ENCODE measurements around the gene ART5. TPM values are rescaled to one million over a fixed set of nuclear protein-coding genes. Genes with fewer than 3 reads are reported as not detected.

Gene ART5
- polyA plus RNA-seq, 3 donors: not detected

DNA sequence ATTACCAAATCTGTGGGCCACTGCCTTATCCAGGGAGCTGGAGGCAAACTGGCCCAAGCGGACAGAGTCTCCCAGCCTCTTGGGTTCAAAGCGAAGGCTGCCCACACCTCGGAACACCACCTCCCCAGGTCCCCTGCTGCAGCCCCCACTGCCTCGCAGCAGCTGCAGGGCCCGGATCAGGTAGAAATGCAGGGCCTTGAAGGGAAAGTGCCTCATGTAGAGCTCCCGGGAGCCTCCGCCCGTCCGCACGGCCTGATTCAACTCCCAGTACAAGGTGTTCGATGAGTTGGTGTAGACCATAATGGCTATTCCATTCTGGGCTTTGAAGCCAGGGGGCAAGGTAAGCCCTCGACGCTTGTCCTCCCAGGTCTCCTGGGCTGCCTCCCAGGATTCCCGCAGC, 2.0 kb downstream of the ART5 start:
- no peaks in the 10 kb centered on the region for H3K79me2 ChIP-seq (ENCODE audit: insufficient read depth, low read length)
- intact Hi-C loops (cut with micrococcal nuclease): no loop called here
- no peaks in the 10 kb centered on the region for H3K36me3 ChIP-seq (replicated peaks in 1 of 2; ENCODE audit: control insufficient read depth in 1 of 2, insufficient read depth in 2 of 2, low read length in 2 of 2)
- H3K4me1 ChIP-seq (ENCODE audit: control insufficient read depth in 1 of 2, insufficient read depth in 2 of 2, low read length in 2 of 2): peaks cover 10 to 23% of the 10 kb centered on the region in 2 donors
- H2AFZ ChIP-seq (ENCODE audit: insufficient read depth, low read depth, low read length, poor library complexity, severe bottlenecking): no peak overlapping the region
- no peak overlapping the region for H3K4me3 Mint-ChIP-seq
- H4K20me1 ChIP-seq (ENCODE audit: insufficient read depth, low read length): no peaks in the 10 kb centered on the region
- no peak overlapping the region for H3K4me2 ChIP-seq (replicated peaks; ENCODE audit: extremely low read depth, low read length, poor library complexity, severe bottlenecking)
- peaks cover 6 to 8% of the 10 kb centered on the region in 2 donors for H3K9me3 ChIP-seq (replicated peaks in 1 of 2; ENCODE audit: control insufficient read depth in 1 of 2, insufficient read depth in 1 of 2, low read length in 2 of 2)
- H3K27me3 ChIP-seq (ENCODE audit: control insufficient read depth in 2 of 2, insufficient read depth in 2 of 2, low read length in 2 of 2): peaks cover 10 to 28% of the 10 kb centered on the region in 2 donors
- WGBS (ENCODE audit: insufficient coverage): 93% methylated on average over 5 of the region's 14 CpGs
- H3K9me3 Mint-ChIP-seq: peaks cover 0 to 16% (median 9%) of the 10 kb centered on the region in 7 donors
- DNase-seq: no peak
- no peak overlapping the region for H3K27ac Mint-ChIP-seq
- no peak overlapping the region for H3K4me3 ChIP-seq (replicated peaks in 1 of 3; ENCODE audit: low read depth in 2 of 3, low read length in 3 of 3)
- peaks cover 5 to 16% of the 10 kb centered on the region in 2 donors for H3K36me3 Mint-ChIP-seq
- TF ChIP-seq CTCF (IDR thresholded peaks at IDR 0.05): no peak
- no peak overlapping the region for H3K9ac ChIP-seq (ENCODE audit: insufficient read depth, low read length, poor library complexity, severe bottlenecking)
- H3K27me3 Mint-ChIP-seq (ENCODE audit: low read depth in 3 of 3): peaks cover 19 to 35% (median 22%) of the 10 kb centered on the region in 3 donors
- H3K27ac ChIP-seq (ENCODE audit: low read depth in 1 of 2, low read length in 2 of 2): no peak overlapping the region
- peaks cover 27% of the 10 kb centered on the region for H3K4me1 Mint-ChIP-seq

- intact Hi-C loops (cut with micrococcal nuclease): no loop called here
- H3K9me3 ChIP-seq (replicated peaks in 1 of 2; ENCODE audit: control insufficient read depth in 1 of 2, insufficient read depth in 1 of 2, low read length in 2 of 2): no peaks in the 10 kb centered on the region
- Mint-ChIP-seq H3K9me3 (peaks cover 0 to 6% (median 0%) of the 10 kb centered on the region in 7 donors), H3K4me3 (no peak overlapping the region), H3K27me3 (ENCODE audit: low read depth in 3 of 3) (peaks cover 14 to 25% (median 16%) of the 10 kb centered on the region in 3 donors), H3K27ac (peak overlapping the region in 1 of 7 donors; percentile 52), H3K4me1 (peaks cover 31% of the 10 kb centered on the region), H3K36me3 (peaks cover 5 to 24% of the 10 kb centered on the region in 2 donors)
- H3K27ac ChIP-seq (ENCODE audit: low read depth in 1 of 2, low read length in 2 of 2): no peak overlapping the region
- TF ChIP-seq CTCF (IDR thresholded peaks at IDR 0.05): no peak
- whole genome bisulfite sequencing (ENCODE audit: insufficient coverage): 100% methylated on average over 2 of the region's 5 CpGs
- H3K4me1 ChIP-seq (ENCODE audit: control insufficient read depth in 1 of 2, insufficient read depth in 2 of 2, low read length in 2 of 2): peaks cover 10 to 23% of the 10 kb centered on the region in 2 donors
- H3K4me2 ChIP-seq (replicated peaks; ENCODE audit: extremely low read depth, low read length, poor library complexity, severe bottlenecking): no peak overlapping the region
- H2AFZ ChIP-seq (ENCODE audit: insufficient read depth, low read depth, low read length, poor library complexity, severe bottlenecking): no peak overlapping the region
- H3K9ac ChIP-seq (ENCODE audit: insufficient read depth, low read length, poor library complexity, severe bottlenecking): no peak overlapping the region
- no peaks in the 10 kb centered on the region for H3K36me3 ChIP-seq (replicated peaks in 1 of 2; ENCODE audit: control insufficient read depth in 1 of 2, insufficient read depth in 2 of 2, low read length in 2 of 2)
- DNase-seq: no peak
- no peak overlapping the region for H3K4me3 ChIP-seq (replicated peaks in 1 of 3; ENCODE audit: low read depth in 2 of 3, low read length in 3 of 3)
- H3K79me2 ChIP-seq (ENCODE audit: insufficient read depth, low read length): no peaks in the 10 kb centered on the region
- peaks cover 8 to 22% of the 10 kb centered on the region in 2 donors for H3K27me3 ChIP-seq (ENCODE audit: control insufficient read depth in 2 of 2, insufficient read depth in 2 of 2, low read length in 2 of 2)
- no peaks in the 10 kb centered on the region for H4K20me1 ChIP-seq (ENCODE audit: insufficient read depth, low read length)
Measured at GRCh38 chr11:3638513-3638912, 3.3 kb downstream of the ART5 start.
